K562 (cell line): Measurements from ENCODE around the gene COL24A1. TPM values are rescaled to one million over a fixed set of nuclear protein-coding genes. Genes with fewer than 3 reads are reported as not detected.

Experiments used
- ATAC-seq: fragments of 200-7000 bp; cut with Tn5 transposase; 3 replicates; pipeline ENCODE4 v1.9.1; 2020; ENCODE audit warnings: moderate library complexity
- BruUV-seq: library from RNA; stranded (reverse); fragments of 400-500 nt; replicated peaks from 2 replicates; lab custom pipeline; 2021; lab: Mats Ljungman, UMichigan
- CTCF ChIA-PET: fragments of 300-600 bp; formaldehyde crosslinking; extraction: SDS; loops from one replicate; lab custom pipeline; 2021; ENCODE audit warnings: low intra/inter-chr PET ratio; lab: Yijun Ruan, JAX
- POLR2A ChIA-PET: fragments of 300-600, 350-650 bp; sonication (Branson Sonifier 250); formaldehyde crosslinking; extraction: SDS; loops from one replicate; lab custom pipeline; 2021; ENCODE audit warnings: antibody characterized with exemption, inconsistent platforms; lab: Yijun Ruan, JAX
- DNase-seq, 4 experiments: peaks; one replicate each; pipeline versions ENCODE4 v3.0.0 to v3.0.0-alpha.2; 2011 to 2018; ENCODE audit warnings: low spot score in 3 of 4, mixed read lengths in 3 of 4; ENCODE audit errors: extremely low read depth in 1 of 4
- FAIRE-seq: peaks from 2 replicates; lab custom pipeline; 2011; peaks lifted over from hg19 to GRCh38; lab: Jason Lieb, UNC
- H2AFZ ChIP-seq: 2 replicates; pipeline ENCODE4 v1.6.0; 2011; ENCODE audit warnings: low read depth, low read length, control low read depth, inconsistent platforms
- H3K27ac ChIP-seq: fragments of 200-600 bp; 3 replicates; pipeline ENCODE4 v1.8.0; 2011; ENCODE audit warnings: low read depth, mild to moderate bottlenecking, control low read depth, inconsistent platforms, low read length, moderate library complexity, mixed read lengths; ENCODE audit errors: extremely low read depth
- H3K27me3 ChIP-seq, 2 experiments: fragments of 300-600 bp in 1 of 2; 2 replicates in 1 of 2; 3 replicates in 1 of 2; pipeline versions ENCODE4 v1.6.0 to v1.8.0; 2011; ENCODE audit warnings: inconsistent platforms in 2 of 2, low read length in 2 of 2, mild to moderate bottlenecking in 1 of 2, mixed read lengths in 1 of 2, moderate library complexity in 1 of 2; ENCODE audit not compliant: control insufficient read depth in 2 of 2, insufficient read depth in 2 of 2
- H3K36me3 ChIP-seq: fragments of 300-600 bp; 3 replicates; pipeline ENCODE4 v1.8.0; 2011; ENCODE audit warnings: mild to moderate bottlenecking, low read length, inconsistent platforms; ENCODE audit not compliant: control insufficient read depth, insufficient read depth
- H3K4me1 ChIP-seq, 2 experiments: fragments of 200-600 bp in 1 of 2; replicated peaks in 1 of 2; 2 replicates in 1 of 2; 3 replicates in 1 of 2; pipeline versions ENCODE4 v1.5.1 to v1.8.0; 2011; ENCODE audit warnings: inconsistent platforms in 2 of 2, low read length in 2 of 2, mild to moderate bottlenecking in 1 of 2, mixed read lengths in 1 of 2, moderate library complexity in 1 of 2; ENCODE audit not compliant: control insufficient read depth in 2 of 2, insufficient read depth in 2 of 2
- H3K4me2 ChIP-seq: 2 replicates; pipeline ENCODE4 v1.6.1; 2011; ENCODE audit warnings: low read length, control low read depth, inconsistent platforms, mixed read lengths; ENCODE audit not compliant: insufficient read depth
- H3K4me3 ChIP-seq: fragments of 200-600 bp; sonication (generic), shearing (Covaris generic); 2 replicates; pipeline ENCODE4 v1.5.1; 2016; ENCODE audit warnings: control low read depth, inconsistent platforms
- H3K79me2 ChIP-seq: fragments of 200-600 bp; 3 replicates; pipeline ENCODE4 v1.8.0; 2011; ENCODE audit warnings: low read length, inconsistent platforms; ENCODE audit not compliant: control insufficient read depth, insufficient read depth
- H3K9ac ChIP-seq, 2 experiments: 2 replicates each; pipeline versions ENCODE4 v1.6.0 to v1.6.1; 2011; ENCODE audit warnings: low read depth in 2 of 2, low read length in 2 of 2, control low read depth in 1 of 2, inconsistent platforms in 1 of 2, mild to moderate bottlenecking in 1 of 2, mixed read lengths in 1 of 2; ENCODE audit not compliant: insufficient read depth in 1 of 2
- H3K9me1 ChIP-seq: one replicate; pipeline ENCODE4 v1.6.0; 2011; ENCODE audit warnings: inconsistent platforms, mild to moderate bottlenecking, low read length, moderate library complexity; ENCODE audit not compliant: control insufficient read depth, insufficient read depth
- H3K9me3 ChIP-seq: replicated peaks from 2 replicates; pipeline ENCODE4 v1.5.1; 2011; ENCODE audit warnings: low read depth, low read length, inconsistent platforms; ENCODE audit not compliant: control insufficient read depth, insufficient read depth
- H4K20me1 ChIP-seq: replicated peaks from 2 replicates; pipeline ENCODE4 v1.6.1; 2011; ENCODE audit warnings: low read length, inconsistent platforms, mixed read lengths; ENCODE audit not compliant: control insufficient read depth, insufficient read depth
- CREBBP ChIP-seq: IDR thresholded peaks from one replicate; pipeline ENCODE4 v1.6.1; 2012; ENCODE audit warnings: low read depth, mild to moderate bottlenecking, control low read depth, inconsistent platforms, low read length
- FIP1L1 ChIP-seq: fragments of 200-400 bp; formaldehyde crosslinking; IDR thresholded peaks from 2 replicates; pipeline ENCODE4 v1.6.1; 2018; ENCODE audit warnings: mild to moderate bottlenecking, low read depth, low read length; ENCODE audit not compliant: poor library complexity, severe bottlenecking
- LCOR ChIP-seq: sonication (generic); formaldehyde crosslinking; IDR thresholded peaks from 2 replicates; pipeline ENCODE4 v1.8.0; 2022; ENCODE audit warnings: mild to moderate bottlenecking, missing genetic modification reagents
- NR0B1 ChIP-seq: fragments of 450-650 bp; IDR thresholded peaks from one replicate; pipeline ENCODE4 v1.6.1; 2018; ENCODE audit warnings: mild to moderate bottlenecking, moderate library complexity; ENCODE audit not compliant: partially characterized antibody
- TRIM28 ChIP-seq: fragments of 450-650 bp; IDR thresholded peaks from 2 replicates; pipeline ENCODE4 v1.6.1; 2017
- ZNF121 ChIP-seq: sonication (generic); formaldehyde crosslinking; conservative IDR thresholded peaks from 2 replicates; pipeline ENCODE4 v1.8.0; 2022; ENCODE audit warnings: missing genetic modification reagents
- ZNF431 ChIP-seq: sonication (generic); formaldehyde crosslinking; IDR thresholded peaks from 2 replicates; pipeline ENCODE4 v1.8.0; 2022; ENCODE audit warnings: mild to moderate bottlenecking, missing genetic modification reagents
- ZNF444 ChIP-seq: fragments of 250-450 bp; sonication (Bioruptor Pico); IDR thresholded peaks from 2 replicates; pipeline ENCODE4 v1.4.0; 2020; ENCODE audit warnings: mild to moderate bottlenecking, moderate library complexity
- WGBS: fragments of 100-300 bp; shearing (Covaris generic); methylation state at CpG from one replicate; pipeline ENCODE4 v1.1.6; 2016; ENCODE audit warnings: low coverage, mixed read lengths; ENCODE audit not compliant: insufficient coverage; ENCODE audit errors: missing lambda C conversion rate; 5-methylcytosine and 5-hydroxymethylcytosine counted together
- in situ Hi-C: fragments of 300-500 bp; cut with MboI; formaldehyde crosslinking; loops from 4 replicates; pipeline ENCODE4 v1.15.0; 2018; ENCODE audit warnings: inconsistent platforms, mixed read lengths
- intact Hi-C: fragments of 100-400 bp; cut with micrococcal nuclease; formaldehyde crosslinking; loops from 2 replicates; pipeline ENCODE4 v1.14.2; 2022
- polyA plus RNA-seq, 8 experiments: library from polyadenylated mRNA; depleted of rRNA in 4 of 8; stranded (reverse) in 5 of 8; unstranded in 3 of 8; fragments of >200 nt; fragmentation: Nextera tagmentation in 2 of 8; fragmentation: Illumina TruSeq in 1 of 8; extraction: Ambion mirVana in 2 of 8; extraction: Trizol in 1 of 8; gene quantifications; 2 replicates each; pipeline versions ENCODE4 v1.2.1 to v1.2.3, GENCODE V29; 2011 to 2014; ENCODE audit warnings: inconsistent platforms in 1 of 8, missing spikeins in 1 of 8
- total RNA-seq, 7 experiments: library from RNA; depleted of rRNA in 6 of 7; stranded (reverse); fragments of >200 nt in 6 of 7; fragmentation: Illumina TruSeq in 2 of 7; extraction: Trizol in 2 of 7; gene quantifications; 2 replicates each; pipeline versions ENCODE4 v1.2.1 to v1.2.3, GENCODE V29; 2011 to 2021; ENCODE audit warnings: low replicate concordance in 1 of 7

Gene COL24A1
- total and polyA plus RNA-seq, 9 of the 15 experiments (the other 6 are each of a cell fraction or from before 2014, with no cell fraction given), result 0.01 to 0.06 (median 0.03) TPM; not detected in 2

DNA sequence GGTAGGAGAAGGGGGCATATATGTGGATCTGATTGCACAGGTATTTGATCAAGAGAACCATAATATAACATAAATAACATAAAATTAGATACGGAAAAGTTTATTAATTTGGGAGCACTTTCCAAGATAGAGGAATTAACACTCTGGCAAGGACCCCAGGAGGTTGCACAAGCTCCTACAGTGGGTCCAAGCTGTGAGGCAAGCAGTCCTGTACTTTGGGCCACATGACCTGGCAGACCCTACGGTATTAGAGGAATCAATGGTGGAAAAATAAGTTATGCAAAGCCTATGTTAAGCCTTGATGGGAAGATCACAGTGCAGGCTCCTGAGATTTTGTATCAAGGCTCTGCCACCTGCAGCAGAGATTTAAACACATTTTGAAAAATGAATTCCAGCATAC is 220.1 kb downstream of the COL24A1 start:
- in situ Hi-C loops, result no loop called here
- intact Hi-C loops, result no loop called here
- no peaks in the 10 kb centered on the region for H3K4me1 ChIP-seq
- no peaks in the 10 kb centered on the region for H3K9me3 ChIP-seq
- H3K4me2 ChIP-seq, result no peak overlapping the region
- DNase-seq (no peak), ATAC-seq (no peak), FAIRE-seq (no peak)
- no peaks in the 10 kb centered on the region for H3K79me2 ChIP-seq
- H3K4me3 ChIP-seq, result no peak overlapping the region
- WGBS, result 0% methylated on average over 2 of the region's 2 CpGs
- BruUV-seq, result no TSS peak
- no peaks in the 10 kb centered on the region for H3K27me3 ChIP-seq
- no peaks in the 10 kb centered on the region for H3K9me1 ChIP-seq
- H4K20me1 ChIP-seq, result no peaks in the 10 kb centered on the region
- CTCF ChIA-PET, result no interaction called here
- H3K9ac ChIP-seq, result no peak overlapping the region
- H2AFZ ChIP-seq, result no peak overlapping the region
- H3K36me3 ChIP-seq, result no peaks in the 10 kb centered on the region
- POLR2A ChIA-PET, result no interaction called here
- no peak overlapping the region for H3K27ac ChIP-seq
- no peak for TF ChIP-seq ZNF431
- no peak for TF ChIP-seq LCOR (CRISPR knock-in tag)
- no peak for TF ChIP-seq TRIM28
- TF ChIP-seq FIP1L1, result no peak
- no peak for TF ChIP-seq ZNF121 (CRISPR knock-in tag)
- TF ChIP-seq ZNF444 (CRISPR knock-in tag), result no peak
- TF ChIP-seq NR0B1, result no peak
- no peak for TF ChIP-seq CREBBP
